Measurements from ENCODE around the gene TMSB4X. TPM values are rescaled to one million over a fixed set of nuclear protein-coding genes. Genes with fewer than 3 reads are reported as not detected.

TMSB4X gene
- total and polyA plus RNA-seq, 2 of the 13 experiments (the other 11 are each of a cell fraction or from before 2014, with no cell fraction given), result 10.5 to 29.6 TPM

GRCh38 chrX:12947545-12948235 is 27.2 kb upstream of the TMSB4X start (continued):
- TF ChIP-seq AHDC1 (CRISPR knock-in tag; IDR thresholded peaks at IDR 0.05; ENCODE audit: borderline replicate concordance) (peak; percentile 69; the same call in 1 of the 2 replicates), MIXL1 (CRISPR knock-in tag; IDR thresholded peaks at IDR 0.05) (peak; percentile 58; the same call in 1 of the 2 replicates), RBM22 (optimal IDR thresholded peaks at IDR 0.05; ENCODE audit: low read length) (no peak), ZSCAN31 (CRISPR knock-in tag; IDR thresholded peaks at IDR 0.05; ENCODE audit: low read depth) (no peak), FOXP4 (CRISPR knock-in tag; IDR thresholded peaks at IDR 0.05) (peak; percentile 74), ZNF292 (CRISPR knock-in tag; IDR thresholded peaks at IDR 0.05; ENCODE audit: borderline replicate concordance, low read depth) (0 out of 2 replicates have a peak, but pooled peaks have one; percentile 39), SIN3B (IDR thresholded peaks at IDR 0.05; ENCODE audit: low read length) (no peak), RARA (CRISPR knock-in tag; IDR thresholded peaks at IDR 0.05) (peak; percentile 97), NR2C2 (CRISPR knock-in tag; IDR thresholded peaks at IDR 0.05; ENCODE audit: borderline replicate concordance) (peak; percentile 93), HIC2 (CRISPR knock-in tag; IDR thresholded peaks at IDR 0.05; ENCODE audit: low read depth) (no peak), MAX (IDR thresholded peaks at IDR 0.05) (peak; percentile 74), HNF4A (CRISPR knock-in tag; IDR thresholded peaks at IDR 0.05) (peak; percentile 56), ZMYM4 (CRISPR knock-in tag; IDR thresholded peaks at IDR 0.05) (peak; percentile 58), ZNF264 (CRISPR knock-in tag; IDR thresholded peaks at IDR 0.05) (no peak), KLF16 (CRISPR knock-in tag; IDR thresholded peaks at IDR 0.05) (0 out of 4 replicates have a peak, but pooled peaks of 1 of the 2 experiments have one; percentile 35), TEAD3 (CRISPR knock-in tag; optimal IDR thresholded peaks at IDR 0.05; ENCODE audit: borderline replicate concordance) (peak; percentile 6), SALL1 (CRISPR knock-in tag; IDR thresholded peaks at IDR 0.05) (peak; percentile 39; the same call in 1 of the 2 replicates), ZNF788 (CRISPR knock-in tag; IDR thresholded peaks at IDR 0.05; ENCODE audit: borderline replicate concordance) (no peak), ZFP62 (CRISPR knock-in tag; IDR thresholded peaks at IDR 0.05) (no peak), ZNF354B (CRISPR knock-in tag; IDR thresholded peaks at IDR 0.05) (no peak), MYNN (CRISPR knock-in tag; IDR thresholded peaks at IDR 0.05; ENCODE audit: low read depth) (no peak)
